HG02763 (cell line): ENCODE results near the gene POLR3B.
"Not testable (repeated sequence)": the region's sequence is repeated elsewhere in the genome, so short reads cannot be mapped to it uniquely, and the experiment has no call there.

Experiments
- ATAC-seq: cut with Tn5 transposase; IDR thresholded peaks from one replicate; pipeline ENCODE4 v1.9.1; 2021; ENCODE audit warnings: mild to moderate bottlenecking, moderate library complexity; ENCODE audit not compliant: unreplicated experiment

POLR3B gene

GRCh38 chr12:106459124-106459523 is 101.6 kb downstream of the POLR3B start:
- no peak for ATAC-seq

- no peak for ATAC-seq
Measured at GRCh38 chr12:106459534-106459933, 102.0 kb downstream of the POLR3B start.

DNA sequence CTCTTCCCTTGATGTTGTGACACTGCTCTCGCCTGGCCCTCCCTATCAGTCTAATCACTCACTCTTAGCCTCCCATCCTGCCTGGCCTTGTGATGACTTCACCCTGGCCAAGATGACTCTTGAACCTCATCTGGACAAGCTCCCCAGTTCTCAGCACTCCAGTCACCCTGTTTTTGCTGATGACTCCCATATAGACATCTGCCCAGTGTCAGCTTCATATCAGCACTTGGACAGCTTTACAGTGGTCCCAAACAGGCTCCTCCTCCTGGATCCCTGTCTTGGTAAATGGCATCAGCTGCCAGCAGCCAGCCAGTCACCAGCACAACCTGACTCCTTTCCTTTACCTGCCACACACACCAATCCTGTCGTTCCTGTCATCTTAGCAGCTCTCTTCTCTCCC is 104.2 kb downstream of the POLR3B start:
- no peak for ATAC-seq

DNA sequence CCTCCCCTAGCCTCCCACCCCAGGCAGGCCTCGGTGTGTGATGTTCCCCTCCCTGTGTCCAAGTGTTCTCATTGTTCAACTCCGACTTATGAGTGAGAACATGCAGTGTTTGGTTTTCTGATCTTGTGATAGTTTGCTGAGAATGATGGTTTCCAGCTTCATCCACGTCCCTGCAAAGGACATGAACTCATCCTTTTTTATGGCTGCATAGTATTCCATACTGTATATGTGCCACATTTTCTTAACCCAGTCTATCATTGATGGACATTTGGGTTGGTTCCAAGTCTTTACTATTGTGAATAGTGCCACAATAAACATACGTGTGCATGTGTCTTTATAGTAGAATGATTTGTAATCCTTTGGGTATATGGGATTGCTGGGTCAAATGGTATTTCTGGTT is 108.1 kb downstream of the POLR3B start:
- not testable (repeated sequence) for ATAC-seq

- ATAC-seq: not testable (repeated sequence)
Measured at GRCh38 chr12:106475662-106476061, 118.1 kb downstream of the POLR3B start.

- not testable (repeated sequence) for ATAC-seq
Measured at GRCh38 chr12:106477627-106478026, 120.1 kb downstream of the POLR3B start.

DNA sequence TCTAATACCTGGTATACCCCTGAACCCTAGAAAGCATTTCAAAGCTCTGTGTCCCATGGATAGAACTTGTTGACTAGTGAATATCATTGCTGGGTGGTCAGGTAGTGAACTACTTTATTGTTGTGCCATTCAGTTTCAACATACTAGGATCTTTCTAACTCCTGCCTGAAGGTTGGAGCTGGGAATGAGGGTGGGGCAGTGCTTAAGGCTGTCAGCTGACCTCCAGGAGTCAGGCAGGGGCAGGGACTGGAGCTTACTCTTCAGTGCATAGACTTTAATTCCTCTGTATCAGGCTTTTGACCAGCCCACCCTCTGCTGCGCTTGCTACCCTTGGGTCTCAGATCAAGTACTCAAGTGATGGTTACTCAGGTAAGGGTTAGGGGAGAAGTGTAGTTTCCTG is 122.7 kb downstream of the POLR3B start:
- no peak for ATAC-seq

GRCh38 chr12:106481246-106481645 is 123.7 kb downstream of the POLR3B start:
- no peak for ATAC-seq

DNA sequence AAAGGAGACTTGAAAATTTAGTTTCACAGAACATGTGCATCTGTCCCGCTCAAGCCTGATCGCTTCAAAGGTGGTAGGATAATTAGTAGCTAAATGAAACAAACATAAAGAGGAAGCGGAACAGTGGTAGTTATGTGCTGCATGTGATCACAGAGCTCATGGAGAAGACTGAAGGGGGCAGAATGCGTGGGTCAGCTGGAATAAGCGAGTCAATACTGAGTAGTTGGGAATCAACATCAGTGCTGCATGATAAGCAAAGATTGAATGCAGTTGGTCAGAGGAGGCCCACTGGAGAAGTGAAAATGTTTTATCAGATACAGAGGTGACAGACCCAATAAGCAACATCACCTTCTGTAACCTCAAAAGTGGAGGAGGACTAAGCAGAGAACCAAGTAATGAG is 130.1 kb downstream of the POLR3B start:
- ATAC-seq: no peak

DNA sequence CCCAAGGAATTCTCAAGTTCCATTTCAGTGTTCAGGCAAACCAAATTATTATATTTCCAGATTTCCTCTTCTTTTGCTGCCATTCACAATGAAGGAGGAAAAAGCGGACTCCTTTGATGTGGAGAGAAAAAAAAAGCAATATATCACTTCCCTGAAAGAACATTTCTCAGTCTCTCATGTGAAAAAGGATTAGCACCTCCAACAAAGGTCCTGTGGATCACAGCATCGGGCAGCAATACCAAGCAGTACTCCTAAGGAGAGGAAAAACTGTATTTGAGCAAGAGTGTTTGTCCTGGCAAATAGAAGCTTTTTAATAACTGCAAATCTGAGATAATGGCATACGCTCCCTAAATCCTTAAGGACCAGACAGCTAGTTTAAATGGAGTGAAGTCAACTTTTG is 131.3 kb downstream of the POLR3B start:
- ATAC-seq: no peak

DNA sequence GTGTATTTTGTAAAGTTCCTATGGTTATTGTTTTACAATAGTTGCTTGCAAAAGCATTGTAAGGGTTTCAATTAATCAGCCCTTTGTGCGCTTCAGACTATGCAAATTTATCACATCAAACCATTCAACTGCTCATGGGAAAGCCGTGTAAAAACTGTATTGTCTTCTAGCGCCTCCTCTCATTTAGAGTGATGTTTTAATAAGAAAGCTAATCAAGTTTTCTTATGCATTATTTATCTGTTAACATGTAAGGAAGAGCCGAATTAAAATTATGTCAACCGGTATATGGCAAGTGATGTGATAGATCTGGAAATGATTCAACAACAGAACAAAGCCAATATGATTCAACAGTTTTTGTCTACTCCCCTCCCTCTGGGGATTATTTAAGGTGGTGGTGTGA is 132.7 kb downstream of the POLR3B start:
- no peak for ATAC-seq

- ATAC-seq: no peak
Measured at GRCh38 chr12:106492857-106493256, 135.3 kb downstream of the POLR3B start.

DNA sequence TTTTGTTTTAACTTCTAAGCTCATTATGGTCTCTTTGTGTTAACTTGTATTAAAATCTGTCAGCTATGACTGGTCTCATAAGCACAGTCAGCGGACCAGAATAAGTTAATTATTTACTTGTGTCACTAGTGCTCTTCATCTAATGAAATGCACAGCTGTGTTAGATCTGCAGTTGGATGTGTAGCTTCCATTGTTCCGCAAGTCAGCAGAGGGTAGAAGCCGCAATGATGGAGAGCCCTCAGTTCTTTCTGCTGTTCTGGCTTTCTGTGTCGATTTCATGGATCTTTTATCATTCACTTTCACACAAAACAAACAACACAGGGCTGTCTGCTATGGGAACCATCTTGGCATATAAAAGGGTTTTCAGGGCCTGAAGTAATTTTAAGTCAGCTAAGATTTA is 136.0 kb downstream of the POLR3B start:
- ATAC-seq: no peak

DNA sequence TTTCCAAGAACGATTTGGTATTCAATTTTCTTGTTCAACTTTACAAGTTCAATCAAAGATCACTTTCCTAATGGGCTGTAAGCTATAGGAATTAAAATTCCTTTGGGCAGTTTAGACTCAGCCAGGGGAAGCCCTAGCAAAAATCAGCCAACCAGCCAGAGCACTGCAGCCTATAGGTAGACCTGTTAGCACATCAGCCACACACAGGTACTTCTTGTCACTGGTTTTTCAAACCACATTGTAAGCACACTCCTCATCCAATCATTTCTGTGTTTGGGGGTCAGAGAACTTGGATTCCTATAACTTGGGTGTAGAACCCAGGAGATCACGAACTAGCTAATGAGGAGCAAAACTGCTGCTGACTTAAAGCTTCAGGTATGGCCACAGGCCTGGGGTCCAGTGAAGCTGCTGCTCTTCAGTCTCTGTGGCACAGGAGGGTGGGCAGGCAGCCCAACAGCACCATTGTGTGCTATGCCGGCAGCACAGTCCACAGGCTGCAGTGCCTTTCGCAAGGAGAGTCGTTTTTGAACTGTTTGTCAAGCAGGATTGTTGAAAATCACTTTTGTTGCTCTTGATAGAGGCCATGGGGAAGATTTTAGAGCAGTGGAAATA is 137.9 kb downstream of the POLR3B start:
- no peak for ATAC-seq

DNA sequence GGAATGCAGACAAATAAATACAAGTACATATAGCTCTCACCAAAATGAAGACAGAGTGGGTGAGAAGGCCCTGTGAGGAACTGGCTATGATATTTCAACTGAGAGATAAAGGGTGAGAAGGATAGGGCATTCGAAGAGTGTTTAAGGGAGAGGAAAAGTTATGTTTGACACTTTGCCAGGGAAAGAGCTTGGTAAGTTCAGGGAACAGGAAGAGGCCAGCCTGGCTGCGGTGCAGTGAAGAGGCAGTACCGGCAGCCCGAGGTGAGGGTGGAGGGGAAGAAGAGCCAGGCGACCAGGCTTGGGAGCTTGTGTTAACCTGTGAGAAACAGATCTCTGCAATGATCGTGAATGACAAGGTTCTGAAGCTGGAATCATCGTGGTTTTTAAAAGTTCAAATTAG is 140.5 kb downstream of the POLR3B start:
- no peak for ATAC-seq

GRCh38 chr12:106499628-106500027 is 142.1 kb downstream of the POLR3B start:
- ATAC-seq: no peak

- ATAC-seq: no peak
Measured at GRCh38 chr12:106506691-106507090, 149.1 kb downstream of the POLR3B start.

- no peak for ATAC-seq
Measured at GRCh38 chr12:106508966-106509365, 151.4 kb downstream of the POLR3B start.

GRCh38 chr12:106511365-106511764 is 153.8 kb downstream of the POLR3B start:
- ATAC-seq: no peak

DNA sequence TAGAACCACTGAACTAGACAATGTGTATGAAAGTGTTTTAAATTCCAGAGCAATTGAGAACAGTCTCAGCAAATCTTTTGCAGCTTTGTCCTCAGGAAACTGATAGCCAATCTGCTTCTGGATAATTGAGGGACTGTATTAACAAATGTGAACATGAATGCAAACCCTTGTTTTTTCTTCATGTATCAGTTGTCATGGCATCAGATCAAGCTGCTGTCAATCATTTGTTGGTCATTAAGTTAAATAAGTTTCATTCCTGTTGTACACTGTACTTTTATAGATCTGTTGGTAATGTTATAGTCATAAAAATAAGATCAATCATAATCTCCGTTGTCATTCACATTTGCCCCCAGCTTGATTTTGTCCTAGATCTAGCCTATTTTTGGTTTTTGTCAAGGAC is 159.8 kb downstream of the POLR3B start:
- no peak for ATAC-seq

DNA sequence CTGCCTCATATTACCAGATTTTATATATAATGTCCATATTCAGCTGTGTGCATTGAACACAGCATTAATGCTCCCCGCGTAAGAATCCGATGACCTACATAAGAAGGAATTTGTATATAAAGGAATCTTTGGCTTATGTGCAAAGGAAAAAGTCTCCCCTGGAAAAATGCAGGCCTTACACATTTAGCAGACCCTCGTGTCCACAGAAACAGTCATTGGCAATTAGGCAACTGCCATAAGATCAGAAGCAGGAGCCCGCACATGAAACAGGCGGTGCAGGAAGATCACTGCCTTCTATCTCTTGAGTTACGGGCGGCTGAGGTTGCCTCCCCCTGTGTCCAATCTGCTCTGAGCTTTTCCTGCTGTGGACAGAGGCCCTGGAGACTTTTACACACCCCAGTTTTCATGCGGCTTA is 162.1 kb downstream of the POLR3B start:
- ATAC-seq: no peak

GRCh38 chr12:106521901-106522300 is 164.4 kb downstream of the POLR3B start:
- ATAC-seq: no peak

GRCh38 chr12:106522708-106523107 is 165.2 kb downstream of the POLR3B start:
- no peak for ATAC-seq
